ENCODE data around the gene MEIOSIN.

MEIOSIN gene

DNA sequence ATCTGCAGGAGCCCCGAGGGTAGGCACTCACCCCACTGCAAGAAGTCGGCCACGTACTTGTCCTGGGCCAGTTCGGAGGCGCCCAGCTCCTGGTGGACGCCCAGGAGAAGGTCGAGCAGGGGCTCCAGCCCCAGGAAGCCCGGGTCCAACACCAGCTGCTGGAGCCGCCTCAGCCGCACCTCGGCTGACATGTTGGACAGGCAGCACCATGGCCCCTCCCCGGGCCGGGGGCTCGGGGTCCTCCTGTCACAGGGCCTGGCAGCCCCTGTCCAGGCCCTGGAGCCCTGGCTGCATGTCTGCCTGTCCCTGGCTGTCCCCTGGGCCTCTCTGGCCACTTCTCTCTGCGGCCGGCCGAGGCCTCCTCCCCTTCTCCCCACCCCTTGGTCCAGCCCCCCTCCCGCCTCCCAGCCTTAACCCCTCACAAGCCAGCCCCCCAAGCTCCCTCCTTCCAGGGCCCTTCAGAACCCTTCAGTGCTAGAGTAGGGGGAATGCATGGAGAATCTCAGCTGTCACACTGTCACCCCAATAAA lies 49.0 kb downstream of the MEIOSIN start, which contains the start of gene DMPK:
Gene DMPK (minus strand): TSS at position 329 of the 530 bp plus-strand sequence. CDS start 138 bp downstream, at position 191.
- Histone ChIP-seq H3K27ac (ENCODE audit: low read depth, low read length) (no peak within 1 kb of the TSS; the same call in 1 of the 2 replicates), H3K9me3 (ENCODE audit: insufficient read depth, low read depth, low read length) (no peaks in the 10 kb centered on the region), H3K36me3 (ENCODE audit: insufficient read depth, low read length) (peaks cover 37% of the 10 kb centered on the region), H3K27me3 (ENCODE audit: insufficient read depth, low read length) (peaks cover 5% of the 10 kb centered on the region; the same call in 1 of the 2 replicates), H3K4me1 (ENCODE audit: insufficient read depth, low read length) (peaks cover 17% of the 10 kb centered on the region; the same call in 1 of the 2 replicates), H3K4me3 (ENCODE audit: low read length) (no peak within 1 kb of the TSS), H3K9ac (ENCODE audit: low read depth, low read length) (no peak within 1 kb of the TSS)
- 23% methylated on average over 17 of the region's 18 CpGs for WGBS

GRCh38 chr19:45782820-45783785 lies 49.9 kb downstream of the MEIOSIN start:
- Histone ChIP-seq H3K36me3 (ENCODE audit: insufficient read depth, low read length) (peaks cover 35% of the 10 kb centered on the region), H3K9ac (ENCODE audit: low read depth, low read length) (no peak overlapping the region), H3K27ac (ENCODE audit: low read depth, low read length) (no peak overlapping the region; the same call in 1 of the 2 replicates), H3K4me3 (ENCODE audit: low read length) (no peak overlapping the region), H3K9me3 (ENCODE audit: insufficient read depth, low read depth, low read length) (no peaks in the 10 kb centered on the region), H3K4me1 (ENCODE audit: insufficient read depth, low read length) (peaks cover 17% of the 10 kb centered on the region; the same call in 1 of the 2 replicates), H3K27me3 (ENCODE audit: insufficient read depth, low read length) (peaks cover 5% of the 10 kb centered on the region; the same call in 1 of the 2 replicates)
- WGBS = 48% methylated on average over 24 of the region's 26 CpGs

DNA sequence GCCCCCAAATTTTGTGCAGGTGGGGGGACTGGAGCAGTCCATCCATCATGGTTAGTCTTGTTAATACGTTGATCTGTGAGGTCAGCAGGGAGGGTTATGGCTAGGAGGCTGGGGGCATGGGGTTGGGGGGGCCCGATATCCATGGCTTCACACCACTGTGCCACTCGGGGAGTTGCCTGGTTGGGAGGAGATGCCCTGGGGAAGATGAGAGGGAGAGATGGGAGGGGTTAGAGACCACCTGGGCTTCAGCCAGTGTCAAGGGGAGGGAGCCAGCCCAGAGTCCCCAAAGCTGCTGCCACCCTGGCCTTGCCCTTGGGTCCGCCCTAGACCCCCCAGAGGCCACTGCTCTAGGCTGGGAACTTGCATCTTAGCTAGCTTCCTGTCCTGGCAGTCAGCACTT lies 50.9 kb downstream of the MEIOSIN start:
- Histone ChIP-seq H3K9me3 (ENCODE audit: insufficient read depth, low read depth, low read length) (no peaks in the 10 kb centered on the region), H3K4me3 (ENCODE audit: low read length) (no peak overlapping the region), H3K4me1 (ENCODE audit: insufficient read depth, low read length) (peaks cover 14% of the 10 kb centered on the region; the same call in 1 of the 2 replicates), H3K27me3 (ENCODE audit: insufficient read depth, low read length) (peaks cover 5% of the 10 kb centered on the region; the same call in 1 of the 2 replicates), H3K9ac (ENCODE audit: low read depth, low read length) (no peak overlapping the region), H3K36me3 (ENCODE audit: insufficient read depth, low read length) (peaks cover 42% of the 10 kb centered on the region), H3K27ac (ENCODE audit: low read depth, low read length) (no peak overlapping the region)
- WGBS = 84% methylated on average over 4 of the region's 4 CpGs

- 93% methylated on average over 5 of the region's 5 CpGs for WGBS
- no peak overlapping the region for H3K9ac ChIP-seq (ENCODE audit: low read depth, low read length)
- no peaks in the 10 kb centered on the region for H3K9me3 ChIP-seq (ENCODE audit: insufficient read depth, low read depth, low read length)
- no peak overlapping the region for H3K4me3 ChIP-seq (ENCODE audit: low read length)
- peaks cover 47% of the 10 kb centered on the region for H3K36me3 ChIP-seq (ENCODE audit: insufficient read depth, low read length)
- H3K27ac ChIP-seq (ENCODE audit: low read depth, low read length) = no peak overlapping the region
- H3K4me1 ChIP-seq (ENCODE audit: insufficient read depth, low read length) = peaks cover 9% of the 10 kb centered on the region; the same call in 1 of the 2 replicates
- H3K27me3 ChIP-seq (ENCODE audit: insufficient read depth, low read length) = peaks cover 2% of the 10 kb centered on the region; the same call in 1 of the 2 replicates
These were observed 51.9 kb downstream of the MEIOSIN start for GRCh38 chr19:45785097-45785496.

GRCh38 chr19:45785781-45786532 lies 52.7 kb downstream of the MEIOSIN start:
- no peak overlapping the region for H3K4me3 ChIP-seq (ENCODE audit: low read length)
- H3K27ac ChIP-seq (ENCODE audit: low read depth, low read length) = no peak overlapping the region
- H3K36me3 ChIP-seq (ENCODE audit: insufficient read depth, low read length) = peaks cover 52% of the 10 kb centered on the region
- no peak overlapping the region for H3K9ac ChIP-seq (ENCODE audit: low read depth, low read length)
- WGBS = 94% methylated on average over 57 of the region's 57 CpGs
- H3K27me3 ChIP-seq (ENCODE audit: insufficient read depth, low read length) = no peaks in the 10 kb centered on the region
- no peaks in the 10 kb centered on the region for H3K9me3 ChIP-seq (ENCODE audit: insufficient read depth, low read depth, low read length)
- H3K4me1 ChIP-seq (ENCODE audit: insufficient read depth, low read length) = peaks cover 5% of the 10 kb centered on the region; the same call in 1 of the 2 replicates

DNA sequence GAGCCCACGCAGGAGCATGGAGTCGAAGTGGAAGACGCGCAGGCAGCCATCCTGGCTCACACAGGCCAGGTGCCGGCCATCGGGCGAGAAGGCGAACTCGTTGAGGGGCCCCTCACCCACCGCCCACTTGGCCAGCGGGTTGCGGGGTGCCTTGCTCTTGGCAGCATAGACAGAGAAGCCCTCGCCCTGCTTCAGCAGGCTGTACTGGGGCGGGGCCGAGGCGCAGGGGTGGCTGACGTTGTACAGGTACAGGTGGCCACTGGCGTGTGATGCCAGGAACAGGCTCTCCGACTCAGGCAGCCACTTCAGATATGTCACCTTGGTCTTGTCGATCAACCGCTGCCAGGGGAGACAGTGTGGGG lies 53.3 kb downstream of the MEIOSIN start:
- Histone ChIP-seq H3K36me3 (ENCODE audit: insufficient read depth, low read length) (peaks cover 53% of the 10 kb centered on the region), H3K9me3 (ENCODE audit: insufficient read depth, low read depth, low read length) (no peaks in the 10 kb centered on the region), H3K9ac (ENCODE audit: low read depth, low read length) (no peak overlapping the region), H3K4me1 (ENCODE audit: insufficient read depth, low read length) (peaks cover 5% of the 10 kb centered on the region; the same call in 1 of the 2 replicates), H3K4me3 (ENCODE audit: low read length) (no peak overlapping the region), H3K27ac (ENCODE audit: low read depth, low read length) (no peak overlapping the region), H3K27me3 (ENCODE audit: insufficient read depth, low read length) (no peaks in the 10 kb centered on the region)
- WGBS = 96% methylated on average over 21 of the region's 21 CpGs

GRCh38 chr19:45789035-45789786 lies 56.0 kb downstream of the MEIOSIN start:
- Histone ChIP-seq H3K4me3 (ENCODE audit: low read length) (no peak overlapping the region), H3K27me3 (ENCODE audit: insufficient read depth, low read length) (no peaks in the 10 kb centered on the region), H3K9ac (ENCODE audit: low read depth, low read length) (no peak overlapping the region), H3K9me3 (ENCODE audit: insufficient read depth, low read depth, low read length) (no peaks in the 10 kb centered on the region), H3K4me1 (ENCODE audit: insufficient read depth, low read length) (no peaks in the 10 kb centered on the region; the same call in 1 of the 2 replicates), H3K27ac (ENCODE audit: low read depth, low read length) (no peak overlapping the region), H3K36me3 (ENCODE audit: insufficient read depth, low read length) (peaks cover 53% of the 10 kb centered on the region)
- 95% methylated on average over 15 of the region's 15 CpGs for WGBS

DNA sequence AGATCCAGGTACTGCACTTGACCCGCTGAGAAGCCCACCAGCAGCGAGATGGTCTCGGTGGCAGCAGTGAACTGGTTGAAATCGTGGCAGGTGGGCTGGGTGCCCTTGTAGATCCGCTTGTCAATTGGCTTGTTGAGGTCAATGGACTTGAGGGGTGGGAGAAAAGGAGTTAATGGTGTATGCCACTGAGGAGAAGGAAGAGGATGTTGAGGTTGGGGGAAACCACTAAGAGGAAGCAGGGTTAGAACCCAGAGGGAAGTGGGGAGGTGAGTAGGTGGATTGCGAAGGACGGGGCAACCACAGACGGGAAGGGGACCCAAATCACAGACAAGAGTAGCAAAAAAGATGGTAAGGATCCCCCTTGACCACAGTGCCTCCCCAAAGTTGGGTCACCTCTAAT lies 57.7 kb downstream of the MEIOSIN start:
- 95% methylated on average over 8 of the region's 8 CpGs for WGBS
- Histone ChIP-seq H3K9me3 (ENCODE audit: insufficient read depth, low read depth, low read length) (no peaks in the 10 kb centered on the region), H3K9ac (ENCODE audit: low read depth, low read length) (no peak overlapping the region), H3K27ac (ENCODE audit: low read depth, low read length) (no peak overlapping the region), H3K4me3 (ENCODE audit: low read length) (0 out of 2 replicates have a peak overlapping the region, but pooled peaks have one; percentile 89), H3K4me1 (ENCODE audit: insufficient read depth, low read length) (no peaks in the 10 kb centered on the region; the same call in 1 of the 2 replicates), H3K27me3 (ENCODE audit: insufficient read depth, low read length) (no peaks in the 10 kb centered on the region), H3K36me3 (ENCODE audit: insufficient read depth, low read length) (peaks cover 40% of the 10 kb centered on the region)

- no peaks in the 10 kb centered on the region for H3K27me3 ChIP-seq (ENCODE audit: insufficient read depth, low read length)
- no peak overlapping the region for H3K27ac ChIP-seq (ENCODE audit: low read depth, low read length)
- 10% methylated on average over 31 of the region's 31 CpGs for WGBS
These were observed 58.7 kb downstream of the MEIOSIN start for GRCh38 chr19:45791744-45792469.

More at GRCh38 chr19:45791744-45792469, 58.7 kb downstream of the MEIOSIN start:
- no peaks in the 10 kb centered on the region; the same call in 1 of the 2 replicates for H3K4me1 ChIP-seq (ENCODE audit: insufficient read depth, low read length)
- H3K36me3 ChIP-seq (ENCODE audit: insufficient read depth, low read length) = peaks cover 31% of the 10 kb centered on the region
- H3K9ac ChIP-seq (ENCODE audit: low read depth, low read length) = peak overlapping the region; percentile 92
- H3K4me3 ChIP-seq (ENCODE audit: low read length) = peak overlapping the region; percentile 89
- no peaks in the 10 kb centered on the region for H3K9me3 ChIP-seq (ENCODE audit: insufficient read depth, low read depth, low read length)
